ENCODE data around the gene CD300LF. TPM values are rescaled to one million over a fixed set of nuclear protein-coding genes. Genes with fewer than 3 reads are reported as not detected.

CD300LF gene
- total and polyA plus RNA-seq, 10 donors, result 13.1 to 45.8 (median 30.9) TPM

GRCh38 chr17:74746922-74747321 lies 34.2 kb upstream of the CD300LF start:
- peak; percentile 78 for DNase-seq
- Histone ChIP-seq H3K36me3 (no peaks in the 10 kb centered on the region), H3K27me3 (replicated peaks in 1 of 7) (no peaks in the 10 kb centered on the region), H3K27ac (peak overlapping the region in 7 of 8 donors; percentile 79 to 95 (median 90)), H3K9me3 (no peaks in the 10 kb centered on the region), H3K4me1 (peaks cover 48 to 96% (median 87%) of the 10 kb centered on the region in 6 donors), H3K4me3 (peak overlapping the region in 2 of 8 donors; percentile 13 to 95)
- TF ChIP-seq CTCF (IDR thresholded peaks at IDR 0.05 in 8 of 11, conservative IDR thresholded peaks at IDR 0.05 in 3 of 11), result no peak
- peak in 2 of 3 donors; percentile 16 to 19 for TF ChIP-seq POLR2AphosphoS5 (IDR thresholded peaks at IDR 0.05)
- TF ChIP-seq POLR2A (IDR thresholded peaks at IDR 0.05), result no peak
- intact Hi-C loops (cut with DNase I; ENCODE audit: low total_unique reads), result no loop called here
- WGBS, 5 donors, result 9 to 22% (median 17%) methylated on average over 5 to 6 of the region's 6 CpGs

- intact Hi-C loops (cut with DNase I; ENCODE audit: low total_unique reads), result no loop called here
- Histone ChIP-seq H3K4me1 (peaks cover 53 to 96% (median 88%) of the 10 kb centered on the region in 6 donors), H3K27me3 (replicated peaks in 1 of 7) (no peaks in the 10 kb centered on the region), H3K27ac (peak overlapping the region in 6 of 8 donors; percentile 84 to 95 (median 92)), H3K4me3 (no peak overlapping the region), H3K36me3 (no peaks in the 10 kb centered on the region), H3K9me3 (no peaks in the 10 kb centered on the region)
- TF ChIP-seq CTCF (IDR thresholded peaks at IDR 0.05 in 8 of 11, conservative IDR thresholded peaks at IDR 0.05 in 3 of 11), result no peak
- no peak for TF ChIP-seq POLR2A (IDR thresholded peaks at IDR 0.05)
- no peak for TF ChIP-seq POLR2AphosphoS5 (IDR thresholded peaks at IDR 0.05)
- WGBS, 5 donors, result 78 to 95% (median 91%) methylated on average over 5 of the region's 5 CpGs
- DNase-seq, result peak; percentile 64
Observed at GRCh38 chr17:74746376-74746775, 33.7 kb upstream of the CD300LF start.

GRCh38 chr17:74745548-74746177 lies 32.9 kb upstream of the CD300LF start:
- Histone ChIP-seq H3K36me3 (no peaks in the 10 kb centered on the region), H3K27ac (peak overlapping the region in 5 of 8 donors; percentile 78 to 95 (median 90)), H3K27me3 (replicated peaks in 1 of 7) (peaks cover 0 to under 1% (median 0%) of the 10 kb centered on the region in 7 donors), H3K4me1 (peaks cover 55 to 96% (median 88%) of the 10 kb centered on the region in 6 donors), H3K4me3 (no peak overlapping the region), H3K9me3 (no peaks in the 10 kb centered on the region)
- WGBS, 5 donors, result 82 to 92% (median 91%) methylated on average over 8 of the region's 8 CpGs
- peak; percentile 67 for DNase-seq
- TF ChIP-seq CTCF (IDR thresholded peaks at IDR 0.05 in 8 of 11, conservative IDR thresholded peaks at IDR 0.05 in 3 of 11) (no peak), POLR2A (IDR thresholded peaks at IDR 0.05) (no peak), POLR2AphosphoS5 (IDR thresholded peaks at IDR 0.05) (no peak)
- intact Hi-C loops (cut with DNase I; ENCODE audit: low total_unique reads), result no loop called here
